ENCODE data around the gene ZNF496. TPM values are rescaled to one million over a fixed set of nuclear protein-coding genes. Genes with fewer than 3 reads are reported as not detected.
A peak's percentile ranks its signal among the peaks of the same experiment; 100 is the strongest.

The ZNF496 gene
- total and polyA plus RNA-seq, 9 of the 15 experiments (the other 6 are each of a cell fraction or from before 2014, with no cell fraction given) = 4.3 to 54.0 (median 31.3) TPM

DNA sequence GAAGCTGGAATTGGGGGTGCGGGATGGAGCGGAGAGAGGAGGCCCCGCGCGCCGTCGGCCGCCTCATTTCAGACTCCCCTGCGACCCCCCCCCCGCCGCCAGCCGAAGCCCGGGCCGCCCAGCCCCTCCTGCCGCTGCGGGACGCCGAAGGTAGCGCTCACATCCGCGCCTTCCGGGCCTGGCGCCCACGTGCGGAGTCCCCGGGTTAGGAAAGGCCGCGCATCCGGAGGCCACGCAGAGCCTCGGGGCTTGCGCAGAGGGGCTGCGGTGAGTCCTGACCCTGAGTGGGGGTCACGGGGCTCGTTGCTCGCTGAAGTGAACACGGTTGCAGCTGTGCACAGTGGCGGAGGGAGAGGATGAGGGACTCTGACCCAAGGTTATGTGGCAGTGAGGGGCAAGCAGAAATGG, 552 bp upstream of the ZNF496 start (continued):
- peak; percentile 81 for TF ChIP-seq ARID4B (CRISPR knock-in tag; IDR thresholded peaks at IDR 0.05)
- TF ChIP-seq, protein P1, sequence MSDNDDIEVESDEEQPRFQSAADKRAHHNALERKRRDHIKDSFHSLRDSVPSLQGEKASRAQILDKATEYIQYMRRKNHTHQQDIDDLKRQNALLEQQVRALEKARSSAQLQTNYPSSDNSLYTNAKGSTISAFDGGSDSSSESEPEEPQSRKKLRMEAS (CRISPR knock-in tag; IDR thresholded peaks at IDR 0.05) = peak; percentile 96
- TF ChIP-seq GATAD2B (IDR thresholded peaks at IDR 0.05; ENCODE audit: borderline replicate concordance) = no peak
- peak; percentile 68 for TF ChIP-seq ZNF431 (CRISPR knock-in tag; IDR thresholded peaks at IDR 0.05)
- TF ChIP-seq ZFX (CRISPR knock-in tag; IDR thresholded peaks at IDR 0.05) = peak; percentile 89
- TF ChIP-seq ZSCAN32 (CRISPR knock-in tag; IDR thresholded peaks at IDR 0.05) = no peak

DNA sequence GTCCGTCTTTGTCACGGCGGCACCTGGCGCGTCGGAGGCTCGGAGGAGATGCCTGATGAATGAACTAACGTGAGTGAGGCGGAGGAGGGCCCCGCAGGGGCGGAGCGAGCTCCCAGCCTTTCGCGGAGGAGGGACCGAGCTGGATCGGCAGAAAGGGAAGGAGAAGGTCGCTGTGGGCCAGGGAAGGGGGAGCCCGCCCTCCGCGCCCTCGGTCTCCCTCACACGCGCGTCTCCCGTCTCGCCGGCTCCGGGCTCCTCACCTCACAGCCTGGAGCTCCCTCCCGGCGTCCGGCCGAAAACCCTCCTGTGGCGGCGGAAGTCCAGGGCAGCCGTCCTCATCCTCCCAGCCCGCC, 519 bp downstream of the ZNF496 start:
- H3K4me2 ChIP-seq (ENCODE audit: insufficient read depth, low read length) = peak overlapping the region; percentile 95
- FAIRE-seq (peak; percentile 35), DNase-seq (ENCODE audit: extremely low read depth in 1 of 4, low spot score in 3 of 4) (peak; percentile 90 to 92 (median 90)), ATAC-seq (peak; percentile 82)
- BruUV-seq (replicated peaks) = no TSS peak
- intact Hi-C loops (cut with micrococcal nuclease) = no loop called here
- WGBS (ENCODE audit: insufficient coverage, low coverage, missing lambda C conversion rate) = 0% methylated on average over 30 of the region's 36 CpGs
- H3K4me3 ChIP-seq = peak overlapping the region; percentile 92
- H3K9me3 ChIP-seq (replicated peaks; ENCODE audit: control insufficient read depth, insufficient read depth, low read depth, low read length) = no peaks in the 10 kb centered on the region
- H3K27ac ChIP-seq (ENCODE audit: extremely low read depth, low read depth, low read length) = peak overlapping the region; percentile 91
- CTCF ChIA-PET (ENCODE audit: low intra/inter-chr PET ratio) = no interaction called here
- in situ Hi-C loops (cut with MboI) = no loop called here
- H3K36me3 ChIP-seq (ENCODE audit: control insufficient read depth, insufficient read depth, low read length) = peaks cover 66% of the 10 kb centered on the region
- peaks cover 26% of the 10 kb centered on the region for H4K20me1 ChIP-seq (replicated peaks; ENCODE audit: control insufficient read depth, insufficient read depth, low read length)
- H3K79me2 ChIP-seq (ENCODE audit: control insufficient read depth, insufficient read depth, low read length) = peaks cover 69% of the 10 kb centered on the region
- H3K4me1 ChIP-seq (replicated peaks in 1 of 2; ENCODE audit: control insufficient read depth in 2 of 2, insufficient read depth in 2 of 2, low read length in 2 of 2) = peaks cover 36 to 66% of the 10 kb centered on the region in 2 experiments
- POLR2A ChIA-PET = interaction anchor here (0.5 to 3.5 kb wide), 5 partner anchors 12 to 219 kb away, joined by 3 to 19 read pairs (median 4); no protein-coding TSS in a partner anchor
- peak overlapping the region; percentile 94 for H2AFZ ChIP-seq (ENCODE audit: low read depth, low read length)
- H3K27me3 ChIP-seq (ENCODE audit: control insufficient read depth in 2 of 2, insufficient read depth in 2 of 2, low read length in 2 of 2) = no peaks in the 10 kb centered on the region
- H3K9ac ChIP-seq (ENCODE audit: insufficient read depth in 1 of 2, low read depth in 2 of 2, low read length in 2 of 2) = peak overlapping the region; percentile 91 to 99
- peaks cover 23% of the 10 kb centered on the region for H3K9me1 ChIP-seq (ENCODE audit: control insufficient read depth, insufficient read depth, low read length)
- TF ChIP-seq ZBTB34 (CRISPR knock-in tag; IDR thresholded peaks at IDR 0.05) (no peak), U2AF2 (optimal IDR thresholded peaks at IDR 0.05; ENCODE audit: low read depth, low read length) (no peak), CBFA2T3 (IDR thresholded peaks at IDR 0.05) (peak; percentile 31; the same call in 1 of the 2 replicates), HEY1 (CRISPR knock-in tag; IDR thresholded peaks at IDR 0.05; ENCODE audit: borderline replicate concordance) (no peak), KLF1 (tag; IDR thresholded peaks at IDR 0.05) (no peak), NR3C1 (CRISPR knock-in tag; IDR thresholded peaks at IDR 0.05) (no peak), BCOR (IDR thresholded peaks at IDR 0.05) (peak; percentile 39; the same call in 1 of the 2 replicates), KLF16 (IDR thresholded peaks at IDR 0.05) (no peak)
- TF ChIP-seq, protein P2, sequence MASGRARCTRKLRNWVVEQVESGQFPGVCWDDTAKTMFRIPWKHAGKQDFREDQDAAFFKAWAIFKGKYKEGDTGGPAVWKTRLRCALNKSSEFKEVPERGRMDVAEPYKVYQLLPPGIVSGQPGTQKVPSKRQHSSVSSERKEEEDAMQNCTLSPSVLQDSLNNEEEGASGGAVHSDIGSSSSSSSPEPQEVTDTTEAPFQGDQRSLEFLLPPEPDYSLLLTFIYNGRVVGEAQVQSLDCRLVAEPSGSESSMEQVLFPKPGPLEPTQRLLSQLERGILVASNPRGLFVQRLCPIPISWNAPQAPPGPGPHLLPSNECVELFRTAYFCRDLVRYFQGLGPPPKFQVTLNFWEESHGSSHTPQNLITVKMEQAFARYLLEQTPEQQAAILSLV (tag; IDR thresholded peaks at IDR 0.05) = no peak
- TF ChIP-seq, protein P3, sequence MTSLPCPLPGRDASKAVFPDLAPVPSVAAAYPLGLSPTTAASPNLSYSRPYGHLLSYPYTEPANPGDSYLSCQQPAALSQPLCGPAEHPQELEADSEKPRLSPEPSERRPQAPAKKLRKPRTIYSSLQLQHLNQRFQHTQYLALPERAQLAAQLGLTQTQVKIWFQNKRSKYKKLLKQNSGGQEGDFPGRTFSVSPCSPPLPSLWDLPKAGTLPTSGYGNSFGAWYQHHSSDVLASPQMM (CRISPR knock-in tag; IDR thresholded peaks at IDR 0.05) = no peak
